CD4-positive, CD25-positive, alpha-beta regulatory T cell (primary cell): Measurements from ENCODE around the gene S100A6. TPM values are rescaled to one million over a fixed set of nuclear protein-coding genes. Genes with fewer than 3 reads are reported as not detected.

ENCODE experiments used
- ATAC-seq, 2 donors: fragments of 150-1000 bp; cut with Tn5 transposase; one replicate each; pipeline ENCODE4 v1.10.0; 2021; ENCODE audit warnings: low read depth in 2 of 2, moderate number of reproducible peaks in 2 of 2, moderate library complexity in 1 of 2
- DNase-seq, 3 donors: peaks; one replicate each; pipeline versions ENCODE4 v3.0.0 to v3.0.0-alpha.2; 2012 to 2022; ENCODE audit warnings: mixed read lengths in 1 of 3
- H3K27ac ChIP-seq: one replicate; pipeline ENCODE4 v1.7.0; 2013; ENCODE audit warnings: mild to moderate bottlenecking, low read length; ENCODE audit not compliant: insufficient read depth, poor library complexity, severe bottlenecking
- H3K27me3 ChIP-seq: one replicate; pipeline ENCODE4 v1.7.0; 2013; ENCODE audit warnings: low read length; ENCODE audit not compliant: control insufficient read depth, insufficient read depth
- H3K36me3 ChIP-seq: one replicate; pipeline ENCODE4 v1.7.0; 2013; ENCODE audit warnings: mild to moderate bottlenecking, low read length, moderate library complexity; ENCODE audit not compliant: control insufficient read depth, insufficient read depth
- H3K4me1 ChIP-seq: 2 replicates; pipeline ENCODE4 v1.7.0; 2013; ENCODE audit warnings: mild to moderate bottlenecking, low read length; ENCODE audit not compliant: insufficient read depth, control insufficient read depth, poor library complexity, severe bottlenecking
- H3K4me3 ChIP-seq: one replicate; pipeline ENCODE4 v1.7.0; 2013; ENCODE audit warnings: low read depth, mild to moderate bottlenecking, low read length, moderate library complexity
- H3K9me3 ChIP-seq, 2 experiments: 1 replicate in 1 of 2; 2 replicates in 1 of 2; pipeline ENCODE4 v1.7.0; 2013; ENCODE audit warnings: low read length in 2 of 2, mild to moderate bottlenecking in 1 of 2, moderate library complexity in 1 of 2; ENCODE audit not compliant: control insufficient read depth in 2 of 2
- H3K27ac Mint-ChIP-seq, 3 donors: one replicate each; pipeline ENCODE4 v1.8.0; 2020 to 2022; ENCODE audit warnings: mild to moderate bottlenecking in 3 of 3, mixed read lengths in 3 of 3, moderate library complexity in 2 of 3
- H3K27me3 Mint-ChIP-seq: one replicate; pipeline ENCODE4 v1.8.0; 2022; ENCODE audit warnings: mild to moderate bottlenecking, mixed read lengths
- H3K36me3 Mint-ChIP-seq: one replicate; pipeline ENCODE4 v1.8.0; 2020; ENCODE audit warnings: mixed read lengths
- H3K4me1 Mint-ChIP-seq, 4 donors: one replicate each; pipeline ENCODE4 v1.8.0; 2020 to 2022; ENCODE audit warnings: mixed read lengths in 4 of 4, mild to moderate bottlenecking in 1 of 4
- H3K4me3 Mint-ChIP-seq, 4 donors: one replicate each; pipeline ENCODE4 v1.8.0; 2020 to 2022; ENCODE audit warnings: mild to moderate bottlenecking in 4 of 4, mixed read lengths in 4 of 4, moderate library complexity in 3 of 4
- H3K9me3 Mint-ChIP-seq, 7 donors: one replicate each; pipeline ENCODE4 v1.8.0; 2020 to 2022; ENCODE audit warnings: mixed read lengths in 7 of 7, mild to moderate bottlenecking in 3 of 7, moderate library complexity in 2 of 7
- polyA plus RNA-seq, 4 donors: library from polyadenylated mRNA; unstranded; fragments of 300-500 nt; fragmentation: Illumina TruSeq; gene quantifications; one replicate each; pipeline ENCODE4 v1.2.3, GENCODE V29; 2021
- total RNA-seq: library from RNA; stranded (reverse); gene quantifications from one replicate; pipeline ENCODE4 v1.2.3, GENCODE V29; 2022

The S100A6 gene
- total and polyA plus RNA-seq, 5 donors from 2014 or later: 304 to 1,174 (median 796) TPM

DNA sequence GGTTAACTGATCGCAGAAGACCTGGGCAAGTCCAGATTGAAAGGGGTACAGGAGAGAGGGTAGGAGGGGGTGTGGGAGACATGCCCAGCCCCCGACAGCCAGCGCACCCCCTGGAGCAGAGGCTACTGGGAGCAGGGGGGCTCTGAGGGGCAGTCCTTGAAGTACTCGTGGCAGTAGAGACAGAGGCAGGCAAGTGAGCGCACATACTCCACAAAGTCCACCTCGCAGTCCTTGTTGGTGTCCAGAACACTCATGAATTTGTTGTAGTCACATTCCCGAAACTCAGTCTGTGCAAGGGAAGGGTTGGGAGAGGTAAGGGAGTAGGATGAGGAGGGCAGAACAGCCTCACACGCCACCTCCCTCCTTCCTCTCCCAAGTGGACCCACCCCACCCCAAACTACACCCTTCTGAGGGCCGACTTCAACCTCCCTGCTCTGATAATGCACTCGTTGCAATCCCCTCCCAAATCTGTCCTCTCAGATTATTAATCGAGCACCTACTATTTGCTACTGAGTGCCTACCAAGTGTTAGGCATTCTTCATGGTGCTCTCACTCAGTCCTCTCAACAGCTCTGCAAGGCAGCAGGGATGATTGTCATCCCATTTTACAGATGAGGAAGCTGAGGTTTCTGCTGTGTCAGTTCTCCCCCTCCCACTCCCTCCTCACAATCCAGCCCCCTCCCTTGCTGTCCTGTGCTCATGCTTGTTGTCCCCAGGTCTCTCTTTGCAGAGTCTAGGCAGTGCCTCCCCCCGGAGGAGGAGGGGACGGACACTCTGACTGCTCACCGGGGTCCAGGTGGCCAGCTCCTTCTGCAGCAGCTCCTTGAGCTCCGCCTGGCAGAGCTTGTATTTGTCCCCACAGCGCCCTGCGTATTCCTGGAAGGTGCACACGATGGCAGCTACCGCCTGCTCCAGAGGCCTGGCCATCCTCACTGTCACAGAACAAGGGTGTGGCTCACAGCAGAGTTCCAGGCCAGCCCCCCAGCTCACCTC is 12.1 kb upstream of the S100A6 start:
- DNase-seq: no peak
- peak overlapping the region in 2 of 3 donors; percentile 14 to 51 for H3K27ac Mint-ChIP-seq
- no peaks in the 10 kb centered on the region for H3K9me3 ChIP-seq
- no peak for ATAC-seq
- peaks cover 13% of the 10 kb centered on the region for H3K36me3 ChIP-seq
- no peak overlapping the region for H3K27ac ChIP-seq
- H3K4me1 Mint-ChIP-seq: peaks cover under 1 to 55% (median 26%) of the 10 kb centered on the region in 4 donors
- peaks cover 44% of the 10 kb centered on the region for H3K4me1 ChIP-seq
- H3K27me3 ChIP-seq: no peaks in the 10 kb centered on the region
- peaks cover 23% of the 10 kb centered on the region for H3K36me3 Mint-ChIP-seq
- no peaks in the 10 kb centered on the region for H3K27me3 Mint-ChIP-seq
- H3K4me3 ChIP-seq: no peak overlapping the region
- peak overlapping the region in 1 of 4 donors; percentile 74 for H3K4me3 Mint-ChIP-seq
- no peaks in the 10 kb centered on the region for H3K9me3 Mint-ChIP-seq

DNA sequence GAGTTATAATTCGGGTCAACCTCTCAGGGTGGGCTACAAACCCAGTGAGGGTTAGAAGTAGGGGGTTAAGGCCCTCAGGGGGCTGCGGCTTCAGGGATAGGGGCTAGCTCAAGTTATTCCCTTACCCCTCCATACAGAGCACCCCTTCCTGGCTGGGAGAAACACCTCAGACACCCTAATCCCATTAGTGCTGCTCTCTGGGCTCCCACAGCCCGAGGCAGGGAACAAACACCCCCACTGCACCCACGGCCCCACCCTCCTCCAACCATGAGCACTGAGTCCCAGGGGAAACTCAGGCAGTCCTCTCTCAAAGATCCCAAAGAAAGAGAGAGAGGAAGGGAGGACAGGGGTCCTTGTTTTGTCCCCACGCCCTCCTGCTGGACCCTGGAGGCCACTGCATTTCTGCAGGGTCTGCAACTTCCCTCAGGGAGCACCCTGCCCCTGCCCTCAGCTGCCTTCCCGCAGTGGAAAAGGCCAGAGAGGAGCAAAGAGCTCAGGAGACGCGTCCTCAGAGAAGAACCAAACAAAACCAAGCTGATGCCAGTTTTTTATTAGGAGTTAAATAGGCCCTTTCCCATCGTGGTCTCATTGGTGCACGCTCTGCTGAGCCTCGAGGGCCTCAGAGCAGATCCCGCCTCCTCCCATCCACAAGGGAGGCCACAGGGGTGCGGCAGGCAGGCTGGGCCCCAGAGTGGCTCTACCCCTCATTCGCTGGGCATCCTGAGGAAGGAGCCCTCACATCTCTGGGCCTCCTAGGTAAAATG is 11.2 kb upstream of the S100A6 start:
- peaks cover 16% of the 10 kb centered on the region for H3K36me3 ChIP-seq
- H3K4me3 ChIP-seq: no peak overlapping the region
- Mint-ChIP-seq H3K27me3 (no peaks in the 10 kb centered on the region), H3K4me1 (peaks cover 5 to 64% (median 33%) of the 10 kb centered on the region in 4 donors), H3K27ac (peak overlapping the region; percentile 97 to 99 (median 98)), H3K4me3 (peak overlapping the region in 3 of 4 donors; percentile 97 to 100 (median 97)), H3K9me3 (no peaks in the 10 kb centered on the region), H3K36me3 (peaks cover 28% of the 10 kb centered on the region)
- no peak for ATAC-seq
- no peaks in the 10 kb centered on the region for H3K27me3 ChIP-seq
- DNase-seq: no peak
- peak overlapping the region; percentile 82 for H3K27ac ChIP-seq
- peaks cover 53% of the 10 kb centered on the region for H3K4me1 ChIP-seq
- no peaks in the 10 kb centered on the region for H3K9me3 ChIP-seq

DNA sequence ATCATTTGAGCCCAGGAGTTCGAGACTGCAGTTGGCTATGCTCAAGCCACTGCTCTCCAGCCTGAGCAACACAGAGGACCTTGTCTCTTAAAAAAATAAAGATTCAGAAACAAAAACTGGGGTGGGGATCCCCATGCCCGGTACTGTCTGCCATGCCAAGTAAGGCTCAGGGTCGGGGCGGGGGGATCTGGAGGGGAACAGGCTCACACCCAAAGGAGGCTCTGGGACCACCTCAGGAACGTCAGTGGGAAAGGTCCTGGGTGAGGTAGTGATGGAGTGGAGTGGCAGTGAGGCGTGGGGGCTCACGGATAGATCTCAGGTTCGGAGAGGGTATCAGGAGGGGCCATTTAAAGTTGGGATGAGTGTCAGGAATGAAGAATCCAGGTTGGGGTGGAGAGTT is 10.6 kb upstream of the S100A6 start:
- Mint-ChIP-seq H3K27ac (peak overlapping the region; percentile 97 to 99 (median 98)), H3K36me3 (peaks cover 28% of the 10 kb centered on the region), H3K4me1 (peaks cover 5 to 70% (median 39%) of the 10 kb centered on the region in 4 donors), H3K4me3 (peak overlapping the region in 3 of 4 donors; percentile 97 to 100 (median 97)), H3K9me3 (no peaks in the 10 kb centered on the region), H3K27me3 (no peaks in the 10 kb centered on the region)
- DNase-seq (no peak), ATAC-seq (no peak)
- peaks cover 59% of the 10 kb centered on the region for H3K4me1 ChIP-seq
- H3K36me3 ChIP-seq: peaks cover 16% of the 10 kb centered on the region
- peak overlapping the region; percentile 93 for H3K4me3 ChIP-seq
- no peaks in the 10 kb centered on the region for H3K27me3 ChIP-seq
- peak overlapping the region; percentile 82 for H3K27ac ChIP-seq
- no peaks in the 10 kb centered on the region for H3K9me3 ChIP-seq

DNA sequence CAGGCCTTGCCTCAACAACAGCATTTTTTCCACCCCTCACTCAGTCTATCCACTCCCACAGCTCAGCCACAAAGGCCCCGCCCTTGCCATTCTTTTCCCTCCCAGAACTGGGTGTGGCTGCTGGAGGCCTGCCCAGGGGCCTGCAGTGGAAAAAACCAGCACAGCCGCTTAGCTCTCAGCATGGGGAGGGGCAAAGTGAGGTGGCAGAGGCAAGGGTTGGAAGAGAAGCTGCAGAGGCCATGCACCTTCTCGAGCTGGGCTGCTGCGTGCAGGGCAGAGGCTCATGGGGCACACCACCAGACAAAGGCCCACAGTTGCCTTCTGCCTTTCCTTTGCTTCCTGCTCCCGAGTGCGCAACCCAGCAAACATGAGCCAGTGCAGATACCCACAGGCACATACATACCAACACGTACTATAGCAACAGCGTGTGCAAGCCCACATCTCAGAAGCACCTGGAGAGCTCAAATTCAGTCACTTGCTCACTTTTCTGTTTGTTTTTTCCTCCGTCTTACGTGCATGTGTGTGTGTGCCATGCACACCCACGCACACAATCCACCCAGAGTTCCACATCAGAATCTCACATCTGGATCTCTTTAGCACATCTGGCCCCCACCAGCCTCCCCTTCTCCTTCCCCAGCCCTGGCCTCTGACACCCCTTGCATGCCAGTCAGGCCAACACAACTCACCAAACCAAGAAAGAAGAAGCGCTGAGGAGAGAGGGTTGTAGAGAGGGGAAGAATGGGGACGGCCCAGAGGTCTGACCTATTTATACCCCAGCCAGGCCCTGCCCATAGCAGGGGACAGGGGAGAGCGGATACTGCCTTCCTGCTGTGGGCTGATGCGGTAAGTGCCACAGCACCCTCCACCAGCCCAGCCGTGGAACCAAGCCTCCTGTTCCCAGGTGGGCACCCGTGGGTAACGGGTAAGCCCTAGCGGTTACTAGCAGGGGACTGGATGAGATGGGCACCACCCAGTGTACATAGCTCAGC is 9.6 kb upstream of the S100A6 start, which contains the start of gene S100A4:
TSS of gene S100A4 (minus strand) at position 740 of the 989 bp plus-strand sequence. CDS start 1,012 bp downstream, outside the sequence.
- Histone ChIP-seq H3K27me3 (no peaks in the 10 kb centered on the region), H3K4me3 (peak within 1 kb of the TSS; percentile 93), H3K4me1 (peaks cover 69% of the 10 kb centered on the region), H3K9me3 (no peaks in the 10 kb centered on the region), H3K36me3 (peaks cover 16% of the 10 kb centered on the region), H3K27ac (peak within 1 kb of the TSS; percentile 82)
- H3K4me3 Mint-ChIP-seq: peak within 1 kb of the TSS; percentile 97 to 100 (median 98)
- ATAC-seq (peak; percentile 69 to 77), DNase-seq (peak; percentile 75 to 95 (median 81))
- peak within 1 kb of the TSS; percentile 97 to 99 (median 98) for H3K27ac Mint-ChIP-seq
- peaks cover 5 to 80% (median 47%) of the 10 kb centered on the region in 4 donors for H3K4me1 Mint-ChIP-seq
- peaks cover 31% of the 10 kb centered on the region for H3K36me3 Mint-ChIP-seq
- no peaks in the 10 kb centered on the region for H3K27me3 Mint-ChIP-seq
- no peaks in the 10 kb centered on the region for H3K9me3 Mint-ChIP-seq

DNA sequence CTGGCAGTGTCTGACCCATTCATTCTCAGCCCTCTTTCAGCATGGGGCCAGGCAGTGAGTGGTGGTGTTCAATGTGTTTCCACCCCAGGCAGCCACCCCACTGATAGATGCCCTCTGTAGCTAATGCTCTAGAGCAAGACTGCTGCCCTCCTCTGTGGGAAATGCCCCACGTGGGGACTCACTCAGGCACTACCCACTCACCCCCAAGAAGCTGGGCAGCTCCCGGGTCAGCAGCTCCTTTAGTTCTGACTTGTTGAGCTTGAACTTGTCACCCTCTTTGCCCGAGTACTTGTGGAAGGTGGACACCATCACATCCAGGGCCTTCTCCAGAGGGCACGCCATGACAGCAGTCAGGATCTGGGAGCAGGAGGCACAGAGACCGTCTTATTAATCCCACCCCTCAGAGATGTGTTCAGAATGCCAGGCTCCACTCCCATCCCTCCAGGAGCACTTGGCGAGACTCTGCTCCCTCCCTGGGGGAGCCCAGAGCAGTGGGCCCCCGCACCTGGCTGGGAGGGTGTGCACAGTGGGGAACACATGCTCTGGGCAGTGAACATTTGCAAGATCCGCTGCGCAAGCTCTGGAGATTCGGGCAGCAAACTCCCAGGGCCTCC is 8.8 kb upstream of the S100A6 start:
- Histone ChIP-seq H3K9me3 (no peaks in the 10 kb centered on the region), H3K4me1 (peaks cover 77% of the 10 kb centered on the region), H3K27ac (peak overlapping the region; percentile 82), H3K36me3 (peaks cover 16% of the 10 kb centered on the region), H3K27me3 (no peaks in the 10 kb centered on the region), H3K4me3 (peak overlapping the region; percentile 93)
- H3K27ac Mint-ChIP-seq: peak overlapping the region; percentile 97 to 99 (median 98)
- H3K4me3 Mint-ChIP-seq: peak overlapping the region; percentile 97 to 100 (median 98)
- DNase-seq (no peak), ATAC-seq (no peak)
- H3K4me1 Mint-ChIP-seq: peaks cover 6 to 85% (median 55%) of the 10 kb centered on the region in 4 donors
- H3K9me3 Mint-ChIP-seq: no peaks in the 10 kb centered on the region
- H3K27me3 Mint-ChIP-seq: no peaks in the 10 kb centered on the region
- peaks cover 35% of the 10 kb centered on the region for H3K36me3 Mint-ChIP-seq

DNA sequence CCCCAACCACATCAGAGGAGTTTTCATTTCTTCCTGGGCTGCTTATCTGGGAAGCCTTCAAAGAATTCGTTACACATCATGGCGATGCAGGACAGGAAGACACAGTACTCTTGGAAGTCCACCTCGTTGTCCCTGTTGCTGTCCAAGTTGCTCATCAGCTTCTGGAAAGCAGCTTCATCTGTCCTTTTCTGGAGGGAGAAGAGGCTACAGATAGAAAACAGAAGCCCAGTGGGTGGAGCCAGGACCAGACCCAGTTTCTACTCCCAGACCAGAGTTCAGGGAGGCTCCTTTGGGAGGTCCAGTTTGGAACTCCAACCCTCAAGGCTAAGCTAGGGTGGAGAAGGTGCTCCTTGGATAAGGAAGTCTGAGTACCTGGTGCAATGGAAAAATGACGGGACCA is 7.9 kb upstream of the S100A6 start:
- no peaks in the 10 kb centered on the region for H3K27me3 ChIP-seq
- Mint-ChIP-seq H3K27ac (peak overlapping the region; percentile 97 to 99 (median 98)), H3K4me3 (peak overlapping the region; percentile 97 to 100 (median 98)), H3K4me1 (peaks cover 8 to 86% (median 60%) of the 10 kb centered on the region in 4 donors), H3K9me3 (no peaks in the 10 kb centered on the region), H3K36me3 (peaks cover 35% of the 10 kb centered on the region), H3K27me3 (no peaks in the 10 kb centered on the region)
- peak overlapping the region; percentile 82 for H3K27ac ChIP-seq
- no peaks in the 10 kb centered on the region for H3K9me3 ChIP-seq
- no peak for DNase-seq
- no peak for ATAC-seq
- H3K4me3 ChIP-seq: peak overlapping the region; percentile 93
- peaks cover 16% of the 10 kb centered on the region for H3K36me3 ChIP-seq
- H3K4me1 ChIP-seq: peaks cover 79% of the 10 kb centered on the region
